ENCODE results near the gene FOXO3B. TPM values are rescaled to one million over a fixed set of nuclear protein-coding genes. Genes with fewer than 3 reads are reported as not detected.
"Not testable (repeated sequence)": the region's sequence is repeated elsewhere in the genome, so short reads cannot be mapped to it uniquely, and the experiment has no call there.

Gene FOXO3B
- total and polyA plus RNA-seq, 4 donors = 2.9 to 5.3 (median 3.8) TPM

DNA sequence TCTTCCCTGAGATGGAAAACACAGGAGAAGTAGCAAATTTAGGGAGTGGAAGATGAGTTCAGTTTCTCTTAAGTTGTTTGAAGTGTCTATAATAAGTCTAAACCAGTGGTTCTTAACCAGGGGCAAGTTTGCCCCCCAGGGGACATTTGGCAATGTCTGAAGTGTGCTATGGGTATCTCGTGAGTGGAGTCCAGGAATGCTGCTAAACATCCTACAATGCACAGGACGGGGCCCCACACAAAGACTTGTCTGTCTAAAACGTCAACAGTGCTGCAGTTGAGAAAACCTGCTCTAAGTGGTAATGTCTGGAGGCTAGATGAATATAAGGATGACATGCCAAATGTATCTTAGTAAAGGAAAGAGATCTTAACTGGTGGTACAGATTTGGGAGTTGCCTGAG, 23.8 kb upstream of the FOXO3B start:
- not testable (repeated sequence) for H3K27ac ChIP-seq (ENCODE audit: low read depth, low read length); H3K36me3 ChIP-seq (ENCODE audit: control insufficient read depth, insufficient read depth, low read length); H3K9me3 ChIP-seq (ENCODE audit: control insufficient read depth, insufficient read depth, low read length); DNase-seq (ENCODE audit: low read depth in 4 of 6, low spot score in 6 of 6); H3K4me1 ChIP-seq (ENCODE audit: control insufficient read depth, insufficient read depth, low read length); H3K27me3 ChIP-seq (ENCODE audit: control insufficient read depth, insufficient read depth, low read length); H3K4me3 ChIP-seq (ENCODE audit: low read depth, low read length)
- WGBS (ENCODE audit: insufficient coverage) = no CpG with 5 or more reads among the region's 3 CpGs

DNA sequence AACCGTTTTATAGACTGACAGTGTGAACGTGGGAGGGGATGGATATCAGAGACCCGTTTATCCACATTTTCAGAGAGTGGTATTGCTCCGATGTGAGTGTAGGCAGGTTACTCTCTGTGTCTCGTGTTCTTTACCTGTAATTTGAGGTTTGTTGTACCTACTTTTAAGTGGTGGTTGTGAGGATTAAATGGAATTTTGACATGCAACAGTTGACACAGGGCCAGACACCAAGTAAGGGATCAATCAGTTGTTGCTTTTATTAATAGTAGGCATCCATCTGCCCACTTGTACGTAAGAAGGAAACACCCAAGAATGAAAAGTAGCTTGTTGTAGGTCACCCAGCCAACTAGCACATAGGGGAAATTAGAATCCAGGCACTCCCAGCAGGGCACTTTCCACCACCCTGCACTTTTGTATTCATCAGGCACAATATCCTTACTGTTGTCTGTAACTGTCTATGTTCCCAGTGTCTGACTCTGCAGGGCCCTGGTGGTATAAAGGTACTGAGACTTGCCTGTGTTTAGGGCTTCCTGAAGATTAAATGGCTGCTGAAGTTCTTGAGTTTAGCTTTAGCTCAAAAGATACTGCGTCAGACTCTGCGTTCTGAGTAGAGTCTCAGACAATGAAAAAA, 16.5 kb upstream of the FOXO3B start:
- not testable (repeated sequence) for H3K9me3 ChIP-seq (ENCODE audit: control insufficient read depth, insufficient read depth, low read length); H3K36me3 ChIP-seq (ENCODE audit: control insufficient read depth, insufficient read depth, low read length); H3K27me3 ChIP-seq (ENCODE audit: control insufficient read depth, insufficient read depth, low read length); H3K4me1 ChIP-seq (ENCODE audit: control insufficient read depth, insufficient read depth, low read length); H3K27ac ChIP-seq (ENCODE audit: low read depth, low read length)
- WGBS (ENCODE audit: insufficient coverage) = 50% methylated on average over 2 of the region's 8 CpGs
- H3K4me3 ChIP-seq (ENCODE audit: low read depth, low read length) = peak overlapping the region; percentile 62
- DNase-seq (ENCODE audit: low read depth in 4 of 6, low spot score in 6 of 6) = peak in 2 of 6 donors; percentile 1 to 2

DNA sequence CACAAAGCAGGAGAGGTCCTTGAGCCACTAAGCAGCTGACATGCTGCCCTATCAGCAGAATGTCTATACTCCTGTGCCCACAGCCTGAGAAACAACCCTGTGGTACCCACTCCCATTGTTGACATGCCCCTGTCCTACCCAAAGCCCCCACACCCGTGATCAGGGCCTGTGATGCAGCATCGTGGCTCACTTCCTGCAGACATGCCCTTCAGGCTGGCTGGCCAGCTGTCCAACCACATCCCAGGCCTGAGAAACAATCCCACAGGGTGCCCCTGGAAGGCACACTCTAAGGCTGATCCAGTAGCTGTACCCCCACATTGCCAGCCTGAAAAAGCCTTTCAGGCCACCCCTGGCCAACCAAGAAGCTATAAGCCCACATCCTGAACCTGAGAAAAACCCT, 13.0 kb upstream of the FOXO3B start:
- H3K9me3 ChIP-seq (ENCODE audit: control insufficient read depth, insufficient read depth, low read length); H3K36me3 ChIP-seq (ENCODE audit: control insufficient read depth, insufficient read depth, low read length); H3K4me1 ChIP-seq (ENCODE audit: control insufficient read depth, insufficient read depth, low read length); H3K27me3 ChIP-seq (ENCODE audit: control insufficient read depth, insufficient read depth, low read length); DNase-seq (ENCODE audit: low read depth in 4 of 6, low spot score in 6 of 6); H3K27ac ChIP-seq (ENCODE audit: low read depth, low read length); H3K4me3 ChIP-seq (ENCODE audit: low read depth, low read length): not testable (repeated sequence)
- 79% methylated on average over 2 of the region's 2 CpGs for WGBS (ENCODE audit: insufficient coverage)

DNA sequence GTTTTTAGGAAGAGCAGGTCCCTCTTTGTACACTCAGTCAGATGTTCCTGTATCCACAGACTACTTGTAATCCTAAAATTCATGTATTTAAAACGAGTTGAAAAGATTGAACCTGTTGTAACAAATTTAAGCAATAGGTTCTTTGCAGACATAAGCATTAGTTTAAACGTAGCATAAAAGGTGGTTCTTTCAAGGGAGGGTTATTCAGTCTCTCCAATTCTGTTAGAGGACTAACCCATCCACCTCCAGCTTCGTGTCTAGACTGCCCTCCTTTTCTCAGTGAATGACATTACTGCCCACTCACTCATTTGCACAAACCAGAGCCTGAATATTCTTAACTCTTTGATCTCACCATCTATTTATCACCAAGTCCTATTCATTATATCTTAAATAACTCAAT, 554 bp upstream of the FOXO3B start:
- not testable (repeated sequence) for H3K27ac ChIP-seq (ENCODE audit: low read depth, low read length)
- peak overlapping the region; percentile 55 for H3K4me3 ChIP-seq (ENCODE audit: low read depth, low read length)

DNA sequence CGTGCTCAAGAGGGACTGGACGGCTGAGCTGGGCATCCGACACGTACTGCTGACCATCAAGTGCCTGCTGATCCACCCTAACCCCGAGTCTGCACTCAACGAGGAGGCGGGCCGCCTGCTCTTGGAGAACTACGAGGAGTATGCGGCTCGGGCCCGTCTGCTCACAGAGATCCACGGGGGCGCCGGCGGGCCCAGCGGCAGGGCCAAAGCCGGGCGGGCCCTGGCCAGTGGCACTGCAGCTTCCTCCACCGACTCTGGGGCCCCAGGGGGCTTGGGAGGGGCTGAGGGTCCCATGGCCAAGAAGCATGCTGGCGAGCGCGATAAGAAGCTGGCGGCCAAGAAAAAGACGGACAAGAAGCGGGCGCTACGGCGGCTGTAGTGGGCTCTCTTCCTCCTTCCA, 4.7 kb downstream of the FOXO3B start:
- H3K27me3 ChIP-seq (ENCODE audit: control insufficient read depth, insufficient read depth, low read length); H3K27ac ChIP-seq (ENCODE audit: low read depth, low read length); H3K4me3 ChIP-seq (ENCODE audit: low read depth, low read length); DNase-seq (ENCODE audit: low read depth in 4 of 6, low spot score in 6 of 6); H3K9me3 ChIP-seq (ENCODE audit: control insufficient read depth, insufficient read depth, low read length); H3K4me1 ChIP-seq (ENCODE audit: control insufficient read depth, insufficient read depth, low read length): not testable (repeated sequence)
- 99% methylated on average over 13 of the region's 29 CpGs for WGBS (ENCODE audit: insufficient coverage)
- peaks cover 16% of the 10 kb centered on the region for H3K36me3 ChIP-seq (ENCODE audit: control insufficient read depth, insufficient read depth, low read length)

More for the DNA sequence above, 554 bp upstream of the FOXO3B start:
- WGBS (ENCODE audit: insufficient coverage) = no CpG with 5 or more reads among the region's 3 CpGs
- peak in 2 of 6 donors; percentile 5 to 25 for DNase-seq (ENCODE audit: low read depth in 4 of 6, low spot score in 6 of 6)
- not testable (repeated sequence) for H3K4me1 ChIP-seq (ENCODE audit: control insufficient read depth, insufficient read depth, low read length); H3K27me3 ChIP-seq (ENCODE audit: control insufficient read depth, insufficient read depth, low read length); H3K9me3 ChIP-seq (ENCODE audit: control insufficient read depth, insufficient read depth, low read length); H3K36me3 ChIP-seq (ENCODE audit: control insufficient read depth, insufficient read depth, low read length)

DNA sequence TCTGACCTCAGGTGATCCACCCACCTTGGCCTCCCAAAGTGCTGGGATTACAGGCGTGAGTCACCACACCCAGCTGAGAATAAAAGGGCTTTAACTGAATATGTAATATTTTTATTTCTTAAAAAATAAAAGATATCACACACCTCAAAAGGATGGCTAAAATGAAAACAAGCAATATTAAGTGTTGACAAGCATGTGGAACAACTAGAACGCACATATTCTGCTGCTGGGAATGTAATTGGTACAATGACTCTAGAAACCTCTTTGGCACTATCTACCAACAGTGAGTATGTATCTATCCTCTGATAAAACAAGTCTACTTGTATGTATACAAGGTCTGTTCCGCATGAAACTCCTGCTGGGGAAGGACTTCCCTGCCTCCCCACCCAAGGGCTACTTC, 5.2 kb downstream of the FOXO3B start:
- H3K27me3 ChIP-seq (ENCODE audit: control insufficient read depth, insufficient read depth, low read length); H3K9me3 ChIP-seq (ENCODE audit: control insufficient read depth, insufficient read depth, low read length); DNase-seq (ENCODE audit: low read depth in 4 of 6, low spot score in 6 of 6); H3K27ac ChIP-seq (ENCODE audit: low read depth, low read length); H3K4me1 ChIP-seq (ENCODE audit: control insufficient read depth, insufficient read depth, low read length); H3K4me3 ChIP-seq (ENCODE audit: low read depth, low read length): not testable (repeated sequence)
- peaks cover 21% of the 10 kb centered on the region for H3K36me3 ChIP-seq (ENCODE audit: control insufficient read depth, insufficient read depth, low read length)
- 89% methylated on average over 1 of the region's 3 CpGs for WGBS (ENCODE audit: insufficient coverage)

DNA sequence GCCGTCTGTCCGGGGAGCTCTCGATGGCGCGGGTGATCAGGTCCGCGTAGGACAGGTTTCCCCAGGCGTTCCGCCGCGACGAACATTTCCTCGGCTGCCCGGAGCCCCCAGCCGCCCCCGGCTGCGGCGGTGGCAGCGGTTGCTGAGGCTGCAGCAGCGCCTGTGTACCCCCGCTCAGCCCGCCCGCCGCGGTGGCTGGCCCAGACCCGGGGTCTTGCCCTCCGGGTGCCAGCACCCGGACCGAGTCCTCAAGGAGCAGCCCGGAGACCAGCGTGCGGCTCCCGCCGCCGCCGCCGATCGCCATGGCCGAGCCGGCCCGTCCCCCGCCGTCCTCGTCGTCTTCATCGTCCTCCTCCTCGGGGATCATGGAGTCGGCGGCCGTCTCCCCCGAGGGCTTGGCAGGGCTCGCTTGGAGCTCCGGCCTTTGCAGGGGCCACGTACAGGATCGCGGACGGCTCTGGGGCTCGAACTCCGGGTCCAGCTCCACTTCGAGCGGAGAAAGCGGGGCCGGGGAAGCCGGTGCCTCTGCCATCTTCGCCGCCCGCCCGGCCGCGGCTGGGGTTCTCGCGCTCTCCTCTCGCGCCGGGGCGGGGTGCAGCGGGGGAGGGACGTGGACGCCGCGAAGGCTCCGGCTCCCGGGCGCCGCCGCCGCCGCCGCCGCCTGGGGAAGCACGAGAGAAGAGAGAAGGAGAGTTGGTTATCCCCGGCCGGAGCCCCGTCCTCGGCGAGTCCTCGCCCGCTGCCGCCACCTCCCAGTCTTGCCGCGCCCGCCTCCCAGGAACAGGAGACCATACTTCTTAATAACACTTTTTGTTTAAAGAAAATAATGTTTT, 9.5 kb downstream of the FOXO3B start:
- H3K27ac ChIP-seq (ENCODE audit: low read depth, low read length); DNase-seq (ENCODE audit: low read depth in 4 of 6, low spot score in 6 of 6); H3K9me3 ChIP-seq (ENCODE audit: control insufficient read depth, insufficient read depth, low read length); H3K4me3 ChIP-seq (ENCODE audit: low read depth, low read length); H3K4me1 ChIP-seq (ENCODE audit: control insufficient read depth, insufficient read depth, low read length); H3K27me3 ChIP-seq (ENCODE audit: control insufficient read depth, insufficient read depth, low read length): not testable (repeated sequence)
- H3K36me3 ChIP-seq (ENCODE audit: control insufficient read depth, insufficient read depth, low read length) = peaks cover 35% of the 10 kb centered on the region
- 93% methylated on average over 6 of the region's 102 CpGs for WGBS (ENCODE audit: insufficient coverage)

DNA sequence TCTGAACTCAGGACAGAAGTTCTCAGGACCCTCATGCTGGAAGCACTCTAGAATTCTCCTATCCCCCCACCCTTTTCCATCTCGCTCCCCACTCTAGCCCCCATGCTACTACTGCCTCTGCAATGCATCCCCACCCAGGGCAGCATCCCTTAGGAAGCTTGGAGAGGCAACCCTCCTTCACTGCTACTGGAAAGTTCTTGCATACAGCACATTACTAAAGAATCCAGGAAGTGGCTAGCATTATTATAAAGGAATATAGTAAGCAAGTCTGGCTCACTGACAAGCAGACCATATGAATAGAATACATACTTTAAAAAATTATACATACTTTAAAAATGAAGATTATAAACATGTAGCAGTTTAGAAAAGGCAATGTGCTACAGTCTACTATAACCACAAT, 13.5 kb downstream of the FOXO3B start:
- H3K36me3 ChIP-seq (ENCODE audit: control insufficient read depth, insufficient read depth, low read length) = peaks cover 29% of the 10 kb centered on the region
- not testable (repeated sequence) for H3K4me3 ChIP-seq (ENCODE audit: low read depth, low read length); DNase-seq (ENCODE audit: low read depth in 4 of 6, low spot score in 6 of 6); H3K27me3 ChIP-seq (ENCODE audit: control insufficient read depth, insufficient read depth, low read length); H3K27ac ChIP-seq (ENCODE audit: low read depth, low read length); H3K9me3 ChIP-seq (ENCODE audit: control insufficient read depth, insufficient read depth, low read length); H3K4me1 ChIP-seq (ENCODE audit: control insufficient read depth, insufficient read depth, low read length)
- WGBS (ENCODE audit: insufficient coverage) = 80% methylated on average over 1 of the region's 1 CpG

DNA sequence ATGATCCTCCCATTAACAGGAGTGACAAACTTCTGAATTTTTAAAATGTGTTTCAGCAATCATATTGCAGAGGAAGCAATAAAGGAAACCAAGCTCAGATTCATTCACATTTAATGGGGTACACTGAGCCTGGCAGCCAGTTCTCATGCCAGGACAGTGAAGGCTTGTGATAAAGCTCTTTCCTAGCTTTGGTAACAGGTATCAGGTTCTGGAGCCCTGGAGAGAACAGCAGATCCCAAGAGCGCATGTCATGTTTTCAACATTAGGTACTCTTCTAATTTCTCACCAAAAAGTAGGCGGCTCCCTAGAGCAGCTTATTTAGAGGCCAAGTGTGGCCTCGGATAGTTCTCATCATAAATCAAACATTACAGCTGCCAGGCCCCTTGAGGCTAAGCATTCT, 14.6 kb downstream of the FOXO3B start:
- 100% methylated on average over 2 of the region's 3 CpGs for WGBS (ENCODE audit: insufficient coverage)
- H3K9me3 ChIP-seq (ENCODE audit: control insufficient read depth, insufficient read depth, low read length); DNase-seq (ENCODE audit: low read depth in 4 of 6, low spot score in 6 of 6); H3K4me3 ChIP-seq (ENCODE audit: low read depth, low read length); H3K27ac ChIP-seq (ENCODE audit: low read depth, low read length); H3K4me1 ChIP-seq (ENCODE audit: control insufficient read depth, insufficient read depth, low read length); H3K27me3 ChIP-seq (ENCODE audit: control insufficient read depth, insufficient read depth, low read length): not testable (repeated sequence)
- H3K36me3 ChIP-seq (ENCODE audit: control insufficient read depth, insufficient read depth, low read length) = peaks cover 22% of the 10 kb centered on the region

DNA sequence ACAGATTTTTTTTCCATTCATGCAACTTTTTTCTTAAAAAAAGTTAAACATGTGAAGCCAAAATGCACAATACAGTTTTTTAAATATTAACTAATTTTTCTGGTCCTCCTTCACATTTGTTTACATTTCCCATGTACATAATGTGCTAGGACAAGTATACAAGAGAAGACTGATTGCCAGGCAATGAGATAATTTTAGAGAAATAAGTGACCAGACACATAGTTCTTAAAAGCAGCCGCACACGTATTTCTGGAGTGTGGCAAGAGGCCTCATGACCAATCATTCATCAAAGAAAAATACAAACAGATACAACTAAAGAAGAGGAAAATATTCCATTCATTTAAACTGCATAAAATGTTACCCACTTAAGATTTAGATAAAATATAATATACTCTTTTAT, 15.8 kb downstream of the FOXO3B start:
- H3K27me3 ChIP-seq (ENCODE audit: control insufficient read depth, insufficient read depth, low read length); H3K9me3 ChIP-seq (ENCODE audit: control insufficient read depth, insufficient read depth, low read length); H3K4me1 ChIP-seq (ENCODE audit: control insufficient read depth, insufficient read depth, low read length); H3K4me3 ChIP-seq (ENCODE audit: low read depth, low read length); H3K27ac ChIP-seq (ENCODE audit: low read depth, low read length); DNase-seq (ENCODE audit: low read depth in 4 of 6, low spot score in 6 of 6): not testable (repeated sequence)
- WGBS (ENCODE audit: insufficient coverage) = no CpG with 5 or more reads among the region's 2 CpGs
- H3K36me3 ChIP-seq (ENCODE audit: control insufficient read depth, insufficient read depth, low read length) = peaks cover 12% of the 10 kb centered on the region

Data from spinal cord (tissue), 10 donors.